Spleen (tissue), 7 donors: ENCODE data around the gene SLC12A9.

Source experiments
- POLR2A ChIP-seq, 3 donors: fragments of 450-650 bp; IDR thresholded peaks; one replicate each; pipeline ENCODE4 v1.5.1; 2017; ENCODE audit warnings: antibody characterized with exemption in 3 of 3, mild to moderate bottlenecking in 1 of 3
- POLR2AphosphoS5 ChIP-seq, 3 donors: sonication (generic); formaldehyde crosslinking; IDR thresholded peaks; one replicate each; pipeline ENCODE4 v1.5.1; 2017; ENCODE audit warnings: antibody characterized with exemption in 3 of 3
- TF ChIP-seq, protein P1 (sequence below), 11 experiments: fragments of 200-600 bp in 7 of 11; fragments of 450-650 bp in 4 of 11; sonication (generic) in 4 of 11; IDR thresholded peaks in 8 of 11; conservative IDR thresholded peaks in 3 of 11; 1 replicate in 7 of 11; 2 replicates in 4 of 11; pipeline versions ENCODE4 v1.4.0 to v1.8.0; 2016 to 2021; ENCODE audit warnings: antibody characterized with exemption in 11 of 11, inconsistent platforms in 4 of 11, mild to moderate bottlenecking in 1 of 11
- donor health status: DM: no; HTN: no; CAD: no; lungs with moderate emphysema.
- donor health status: DM: no; HTN: no; CAD: no.
- donor health status: DM: no; HTN: no; CAD: no.

- TF ChIP-seq, protein P1, sequence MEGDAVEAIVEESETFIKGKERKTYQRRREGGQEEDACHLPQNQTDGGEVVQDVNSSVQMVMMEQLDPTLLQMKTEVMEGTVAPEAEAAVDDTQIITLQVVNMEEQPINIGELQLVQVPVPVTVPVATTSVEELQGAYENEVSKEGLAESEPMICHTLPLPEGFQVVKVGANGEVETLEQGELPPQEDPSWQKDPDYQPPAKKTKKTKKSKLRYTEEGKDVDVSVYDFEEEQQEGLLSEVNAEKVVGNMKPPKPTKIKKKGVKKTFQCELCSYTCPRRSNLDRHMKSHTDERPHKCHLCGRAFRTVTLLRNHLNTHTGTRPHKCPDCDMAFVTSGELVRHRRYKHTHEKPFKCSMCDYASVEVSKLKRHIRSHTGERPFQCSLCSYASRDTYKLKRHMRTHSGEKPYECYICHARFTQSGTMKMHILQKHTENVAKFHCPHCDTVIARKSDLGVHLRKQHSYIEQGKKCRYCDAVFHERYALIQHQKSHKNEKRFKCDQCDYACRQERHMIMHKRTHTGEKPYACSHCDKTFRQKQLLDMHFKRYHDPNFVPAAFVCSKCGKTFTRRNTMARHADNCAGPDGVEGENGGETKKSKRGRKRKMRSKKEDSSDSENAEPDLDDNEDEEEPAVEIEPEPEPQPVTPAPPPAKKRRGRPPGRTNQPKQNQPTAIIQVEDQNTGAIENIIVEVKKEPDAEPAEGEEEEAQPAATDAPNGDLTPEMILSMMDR (IDR thresholded peaks at IDR 0.05 in 8 of 11, conservative IDR thresholded peaks at IDR 0.05 in 3 of 11) = no peak
- TF ChIP-seq POLR2A (IDR thresholded peaks at IDR 0.05) = no peak
- no peak for TF ChIP-seq POLR2AphosphoS5 (IDR thresholded peaks at IDR 0.05)
These were observed 27.3 kb downstream of the SLC12A9 start for GRCh38 chr7:100879685-100880261.
